ENCODE data around the gene PLXNA4. TPM values are rescaled to one million over a fixed set of nuclear protein-coding genes. Genes with fewer than 3 reads are reported as not detected.

PLXNA4 gene
- total and polyA plus RNA-seq, 4 donors, result 0.04 to 1.1 (median 0.41) TPM

- Histone ChIP-seq H3K36me3 (ENCODE audit: control insufficient read depth in 4 of 4, insufficient read depth in 3 of 4, low read depth in 1 of 4, low read length in 3 of 4) (no peaks in the 10 kb centered on the region), H3K4me1 (ENCODE audit: control insufficient read depth in 4 of 4, insufficient read depth in 4 of 4, low read length in 3 of 4) (no peaks in the 10 kb centered on the region), H3K27me3 (ENCODE audit: control insufficient read depth in 4 of 4, insufficient read depth in 4 of 4, low read length in 3 of 4) (no peaks in the 10 kb centered on the region), H3K9ac (ENCODE audit: low read depth in 1 of 2, low read length in 2 of 2) (no peak overlapping the region), H3K9me3 (ENCODE audit: control insufficient read depth in 4 of 4, low read length in 3 of 4) (no peaks in the 10 kb centered on the region), H3K4me3 (ENCODE audit: low read depth in 1 of 3, low read length in 3 of 3) (no peak overlapping the region), H3K27ac (ENCODE audit: low read depth in 1 of 2, low read length in 2 of 2) (no peak overlapping the region)
- WGBS, result 45% methylated on average over 8 of the region's 8 CpGs
- no peak for DNase-seq (ENCODE audit: low spot score)
- TF ChIP-seq FOXA1 (IDR thresholded peaks at IDR 0.05), result no peak
- TF ChIP-seq RAD21 (IDR thresholded peaks at IDR 0.05), result no peak
- TF ChIP-seq REST (IDR thresholded peaks at IDR 0.05), result no peak
- no peak for TF ChIP-seq FOXA2 (IDR thresholded peaks at IDR 0.05)
- no peak for TF ChIP-seq ZBTB33 (IDR thresholded peaks at IDR 0.05)
- TF ChIP-seq YY1 (IDR thresholded peaks at IDR 0.05), result no peak
Observed at GRCh38 chr7:132475669-132476116, 100.6 kb downstream of the PLXNA4 start.

- H3K4me3 ChIP-seq (ENCODE audit: low read depth in 1 of 3, low read length in 3 of 3), result no peak overlapping the region
- no peak for DNase-seq (ENCODE audit: low spot score)
- H3K36me3 ChIP-seq (ENCODE audit: control insufficient read depth in 4 of 4, insufficient read depth in 3 of 4, low read depth in 1 of 4, low read length in 3 of 4), result no peaks in the 10 kb centered on the region
- no peaks in the 10 kb centered on the region for H3K4me1 ChIP-seq (ENCODE audit: control insufficient read depth in 4 of 4, insufficient read depth in 4 of 4, low read length in 3 of 4)
- 32% methylated on average over 8 of the region's 8 CpGs for WGBS
- no peak overlapping the region for H3K27ac ChIP-seq (ENCODE audit: low read depth in 1 of 2, low read length in 2 of 2)
- H3K9ac ChIP-seq (ENCODE audit: low read depth in 1 of 2, low read length in 2 of 2), result no peak overlapping the region
- H3K27me3 ChIP-seq (ENCODE audit: control insufficient read depth in 4 of 4, insufficient read depth in 4 of 4, low read length in 3 of 4), result no peaks in the 10 kb centered on the region
- H3K9me3 ChIP-seq (ENCODE audit: control insufficient read depth in 4 of 4, low read length in 3 of 4), result no peaks in the 10 kb centered on the region
- TF ChIP-seq REST (IDR thresholded peaks at IDR 0.05) (no peak), RAD21 (IDR thresholded peaks at IDR 0.05) (no peak), SP1 (IDR thresholded peaks at IDR 0.05) (no peak), NR2F2 (IDR thresholded peaks at IDR 0.05) (no peak), EGR1 (IDR thresholded peaks at IDR 0.05; ENCODE audit: low read depth in 2 of 2) (no peak), YY1 (IDR thresholded peaks at IDR 0.05) (no peak), FOXA1 (IDR thresholded peaks at IDR 0.05) (no peak), CTCF (IDR thresholded peaks at IDR 0.05; ENCODE audit: low read depth, low read length, missing input control) (no peak), JUND (IDR thresholded peaks at IDR 0.05) (no peak), HNF4G (IDR thresholded peaks at IDR 0.05) (no peak), ZBTB33 (IDR thresholded peaks at IDR 0.05) (no peak), GABPA (IDR thresholded peaks at IDR 0.05 in 1 of 2, conservative IDR thresholded peaks at IDR 0.05 in 1 of 2) (no peak), FOXA2 (IDR thresholded peaks at IDR 0.05) (no peak), RXRA (IDR thresholded peaks at IDR 0.05) (no peak), MAX (IDR thresholded peaks at IDR 0.05) (no peak), HNF4A (conservative IDR thresholded peaks at IDR 0.05) (no peak), TAF1 (conservative IDR thresholded peaks at IDR 0.05) (no peak), ATF3 (IDR thresholded peaks at IDR 0.05) (no peak)
Observed at GRCh38 chr7:132475037-132475668, 101.1 kb downstream of the PLXNA4 start.
